ENCODE measurements around the gene EZR.

The EZR gene

GRCh38 chr6:158717341-158718330 is 101.5 kb downstream of the EZR start:
- peaks cover 69% of the 10 kb centered on the region for H3K4me1 Mint-ChIP-seq (ENCODE audit: low read depth)
- no peaks in the 10 kb centered on the region for H3K27me3 Mint-ChIP-seq (ENCODE audit: low read depth)
- H3K27ac Mint-ChIP-seq, result peak overlapping the region; percentile 85
- H3K36me3 Mint-ChIP-seq (ENCODE audit: low read depth), result peaks cover 64% of the 10 kb centered on the region
- peak overlapping the region; percentile 62 for H3K4me3 Mint-ChIP-seq
- H3K9me3 Mint-ChIP-seq, result no peaks in the 10 kb centered on the region
